Measurements from ENCODE around the gene ZBTB48. TPM values are rescaled to one million over a fixed set of nuclear protein-coding genes. Genes with fewer than 3 reads are reported as not detected.
A peak's percentile ranks its signal among the peaks of the same experiment; 100 is the strongest.
"Not testable (repeated sequence)": the region's sequence is repeated elsewhere in the genome, so short reads cannot be mapped to it uniquely, and the experiment has no call there.

Gene ZBTB48
- total RNA-seq, 1 donor from 2014 or later, result 18.9 TPM

- DNase-seq (ENCODE audit: low spot score), result no peak
Observed at GRCh38 chr1:6631058-6631457, 51.3 kb downstream of the ZBTB48 start.

- no peak for DNase-seq (ENCODE audit: low spot score)
Observed at GRCh38 chr1:6632588-6633514, 53.1 kb downstream of the ZBTB48 start.

- DNase-seq (ENCODE audit: low spot score), result no peak
Observed at GRCh38 chr1:6634371-6635052, 54.7 kb downstream of the ZBTB48 start.

GRCh38 chr1:6635161-6635909 lies 55.5 kb downstream of the ZBTB48 start:
- no peak for DNase-seq (ENCODE audit: low spot score)

GRCh38 chr1:6635910-6636760 lies 56.3 kb downstream of the ZBTB48 start:
- no peak for DNase-seq (ENCODE audit: low spot score)

- DNase-seq (ENCODE audit: low spot score), result not testable (repeated sequence)
Observed at GRCh38 chr1:6636778-6637177, 57.0 kb downstream of the ZBTB48 start.

- no peak for DNase-seq (ENCODE audit: low spot score)
Observed at GRCh38 chr1:6637770-6638169, 58.0 kb downstream of the ZBTB48 start.

- peak; percentile 93 for DNase-seq (ENCODE audit: low spot score)
Observed at GRCh38 chr1:6638226-6638625, 58.4 kb downstream of the ZBTB48 start.

Other genes with a start within 250 kb of the ZBTB48 start
- 9.6 TPM for gene ACOT7, start 186.2 kb upstream of the ZBTB48 start, total RNA-seq
- 0.19 TPM for gene HES2, start 160.1 kb upstream of the ZBTB48 start, total RNA-seq
- 0.80 TPM for gene ESPN, start 155.2 kb upstream of the ZBTB48 start, total RNA-seq
- gene TNFRSF25, start 113.8 kb upstream of the ZBTB48 start, total RNA-seq, result 6.0 TPM
- gene PLEKHG5, start 88.3 kb upstream of the ZBTB48 start, total RNA-seq, result 9.3 TPM
- 23.2 TPM for gene NOL9, start 25.5 kb upstream of the ZBTB48 start, total RNA-seq
- gene TAS1R1, start 24.7 kb upstream of the ZBTB48 start, total RNA-seq, result not detected
- gene KLHL21, start 22.9 kb downstream of the ZBTB48 start, total RNA-seq, result 23.4 TPM
- gene PHF13, start 33.7 kb downstream of the ZBTB48 start, total RNA-seq, result 13.3 TPM
- gene THAP3, start 44.9 kb downstream of the ZBTB48 start, total RNA-seq, result 13.3 TPM
- gene DNAJC11, start 121.8 kb downstream of the ZBTB48 start, total RNA-seq, result 42.4 TPM
- 51.8 TPM for gene CAMTA1, start 205.5 kb downstream of the ZBTB48 start, total RNA-seq

Data from mesenteric fat pad (tissue), 1 donor.